Measurements from ENCODE around the gene LRRC75A.

DNA sequence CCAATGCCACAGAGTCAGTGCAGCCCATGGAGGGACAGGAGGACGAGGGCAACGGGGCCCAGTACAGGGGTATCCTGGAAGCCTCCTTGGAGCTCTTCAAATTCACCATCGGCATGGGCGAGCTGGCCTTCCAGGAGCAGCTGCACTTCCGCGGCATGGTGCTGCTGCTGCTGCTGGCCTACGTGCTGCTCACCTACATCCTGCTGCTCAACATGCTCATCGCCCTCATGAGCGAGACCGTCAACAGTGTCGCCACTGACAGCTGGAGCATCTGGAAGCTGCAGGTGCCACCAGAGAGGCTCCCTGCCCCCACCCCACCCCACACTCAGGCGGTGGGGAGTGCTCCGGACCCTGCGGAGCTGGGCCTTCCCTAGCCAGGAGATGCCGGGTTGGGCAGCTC, 60.0 kb downstream of the LRRC75A start:
- TF ChIP-seq, protein P1, sequence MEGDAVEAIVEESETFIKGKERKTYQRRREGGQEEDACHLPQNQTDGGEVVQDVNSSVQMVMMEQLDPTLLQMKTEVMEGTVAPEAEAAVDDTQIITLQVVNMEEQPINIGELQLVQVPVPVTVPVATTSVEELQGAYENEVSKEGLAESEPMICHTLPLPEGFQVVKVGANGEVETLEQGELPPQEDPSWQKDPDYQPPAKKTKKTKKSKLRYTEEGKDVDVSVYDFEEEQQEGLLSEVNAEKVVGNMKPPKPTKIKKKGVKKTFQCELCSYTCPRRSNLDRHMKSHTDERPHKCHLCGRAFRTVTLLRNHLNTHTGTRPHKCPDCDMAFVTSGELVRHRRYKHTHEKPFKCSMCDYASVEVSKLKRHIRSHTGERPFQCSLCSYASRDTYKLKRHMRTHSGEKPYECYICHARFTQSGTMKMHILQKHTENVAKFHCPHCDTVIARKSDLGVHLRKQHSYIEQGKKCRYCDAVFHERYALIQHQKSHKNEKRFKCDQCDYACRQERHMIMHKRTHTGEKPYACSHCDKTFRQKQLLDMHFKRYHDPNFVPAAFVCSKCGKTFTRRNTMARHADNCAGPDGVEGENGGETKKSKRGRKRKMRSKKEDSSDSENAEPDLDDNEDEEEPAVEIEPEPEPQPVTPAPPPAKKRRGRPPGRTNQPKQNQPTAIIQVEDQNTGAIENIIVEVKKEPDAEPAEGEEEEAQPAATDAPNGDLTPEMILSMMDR (IDR thresholded peaks at IDR 0.05) = no peak
- no peak for TF ChIP-seq POLR2A (IDR thresholded peaks at IDR 0.05)
- TF ChIP-seq POLR2AphosphoS5 (IDR thresholded peaks at IDR 0.05) = no peak
